ENCODE measurements around the gene CALML5. TPM values are rescaled to one million over a fixed set of nuclear protein-coding genes. Genes with fewer than 3 reads are reported as not detected.

The CALML5 gene
- total and polyA plus RNA-seq, 2 experiments from 2014 or later, result not detected

DNA sequence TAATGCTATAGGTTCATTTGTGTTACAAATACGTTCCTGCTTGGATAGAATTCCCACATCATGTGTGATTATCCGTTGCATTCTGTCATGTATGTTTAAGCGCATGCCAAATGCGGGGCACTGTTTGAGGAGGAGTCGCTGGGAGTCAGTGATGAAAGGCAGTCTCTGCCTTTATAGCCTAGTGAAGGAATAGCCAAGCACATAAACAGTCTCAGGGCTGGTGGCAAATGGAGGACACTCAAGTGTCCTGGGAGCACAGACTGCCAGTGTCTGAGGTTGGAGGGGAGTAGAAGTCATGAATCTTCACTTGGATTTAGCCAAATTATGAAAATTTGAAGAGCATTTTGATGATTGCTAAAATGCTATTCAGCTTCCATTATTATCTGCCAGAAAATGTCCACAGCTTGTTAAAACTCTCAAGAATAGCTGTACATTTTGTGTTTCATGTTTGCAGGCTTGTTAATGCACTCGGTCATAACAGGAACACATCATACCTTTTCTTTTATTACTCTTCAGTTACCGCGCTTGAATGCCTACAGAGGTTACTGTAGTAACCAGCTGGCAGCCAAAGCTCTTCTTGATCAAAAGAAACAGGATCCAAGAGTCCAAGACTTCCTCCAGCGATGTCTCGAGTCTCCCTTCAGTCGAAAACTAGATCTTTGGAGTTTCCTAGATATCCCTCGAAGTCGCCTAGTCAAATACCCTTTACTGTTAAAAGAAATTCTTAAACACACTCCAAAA is 45.5 kb downstream of the CALML5 start:
- no peaks in the 10 kb centered on the region for H4K20me1 ChIP-seq (ENCODE audit: insufficient read depth)

DNA sequence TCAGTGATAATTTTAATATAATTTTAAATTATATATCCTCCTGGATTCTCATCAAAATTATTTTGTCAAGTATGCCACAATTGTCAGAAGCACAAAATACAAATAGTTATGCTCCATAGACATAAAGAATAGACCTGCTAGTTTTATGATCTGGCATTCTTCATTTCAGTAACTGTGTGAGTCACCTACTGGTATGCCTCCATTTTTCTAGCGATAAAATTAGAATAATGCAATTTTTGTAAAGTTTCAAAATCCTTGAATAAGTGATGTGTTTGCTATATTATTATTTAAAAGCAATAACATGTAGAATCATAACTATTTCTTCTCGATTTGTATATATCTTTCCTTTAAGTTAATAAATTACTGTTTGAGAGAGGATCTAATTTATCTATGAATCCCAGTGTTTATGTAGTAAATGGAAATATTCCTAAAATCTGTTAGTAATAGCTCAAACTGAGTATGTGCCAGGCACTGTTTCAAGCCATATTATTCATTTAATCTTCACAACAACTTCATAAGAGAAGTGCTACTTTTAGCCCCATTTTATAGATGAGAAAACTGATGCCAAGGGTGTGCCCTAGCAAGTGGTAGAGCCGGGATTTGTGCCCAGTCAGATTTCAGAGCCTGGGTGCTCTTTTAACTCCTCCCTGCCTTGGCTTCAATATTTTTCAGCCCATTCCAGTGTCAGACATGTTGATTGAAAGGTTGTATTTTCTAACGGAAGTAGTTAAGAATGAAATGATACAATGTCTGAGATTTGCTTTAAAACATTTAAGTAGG is 48.6 kb downstream of the CALML5 start:
- Histone ChIP-seq H3K36me3 (ENCODE audit: low read depth) (peaks cover 43% of the 10 kb centered on the region), H3K27me3 (replicated peaks; ENCODE audit: insufficient read depth) (no peaks in the 10 kb centered on the region), H3K79me2 (ENCODE audit: insufficient read depth) (peaks cover 98% of the 10 kb centered on the region), H3K27ac (peak overlapping the region; percentile 74), H3K9ac (peak overlapping the region; percentile 90; the same call in 1 of the 2 replicates), H3K4me2 (ENCODE audit: unreplicated experiment) (peak overlapping the region; percentile 96), H3K4me1 (ENCODE audit: insufficient read depth) (peaks cover 25% of the 10 kb centered on the region), H3K4me3 (peak overlapping the region; percentile 79; the same call in 1 of the 2 replicates), H3F3A (ENCODE audit: insufficient read depth) (peaks cover 77% of the 10 kb centered on the region), H2AFZ (no peak overlapping the region), H4K20me1 (ENCODE audit: insufficient read depth) (no peaks in the 10 kb centered on the region), H3K9me3 (ENCODE audit: low read depth) (no peaks in the 10 kb centered on the region), H3K9me2 (ENCODE audit: insufficient read depth) (no peaks in the 10 kb centered on the region)
- TF ChIP-seq EZH2phosphoT487 (IDR thresholded peaks at IDR 0.05; ENCODE audit: insufficient read depth, low read depth) (no peak), EZH2 (IDR thresholded peaks at IDR 0.05; ENCODE audit: insufficient read depth, poor library complexity, severe bottlenecking) (no peak)
- in situ Hi-C loops (cut with MboI), result no loop called here
- WGBS, 2 experiments (ENCODE audit: low coverage in 1 of 2, low lambda C conversion rate in 2 of 2, missing lambda C conversion rate in 2 of 2), result 54 to 55% methylated on average over 4 of the region's 4 CpGs
- peak; percentile 57 for DNase-seq

More for the DNA sequence above, 45.5 kb downstream of the CALML5 start:
- peaks cover 86% of the 10 kb centered on the region for H3K79me2 ChIP-seq (ENCODE audit: insufficient read depth)
- in situ Hi-C loops (cut with MboI), result no loop called here
- no peak overlapping the region for H3K4me3 ChIP-seq
- H3K4me2 ChIP-seq (ENCODE audit: unreplicated experiment), result no peak overlapping the region
- no peaks in the 10 kb centered on the region for H3K9me2 ChIP-seq (ENCODE audit: insufficient read depth)
- WGBS, 2 experiments (ENCODE audit: low coverage in 1 of 2, low lambda C conversion rate in 2 of 2, missing lambda C conversion rate in 2 of 2), result 84 to 87% methylated on average over 13 of the region's 13 CpGs
- TF ChIP-seq EZH2phosphoT487 (IDR thresholded peaks at IDR 0.05; ENCODE audit: insufficient read depth, low read depth) (no peak), EZH2 (IDR thresholded peaks at IDR 0.05; ENCODE audit: insufficient read depth, poor library complexity, severe bottlenecking) (no peak)
- no peaks in the 10 kb centered on the region for H3K27me3 ChIP-seq (replicated peaks; ENCODE audit: insufficient read depth)
- no peak overlapping the region for H2AFZ ChIP-seq
- peaks cover 16% of the 10 kb centered on the region; the same call in 1 of the 2 replicates for H3K4me1 ChIP-seq (ENCODE audit: insufficient read depth)
- peaks cover 74% of the 10 kb centered on the region for H3K36me3 ChIP-seq (ENCODE audit: low read depth)
- H3F3A ChIP-seq (ENCODE audit: insufficient read depth), result peaks cover 80% of the 10 kb centered on the region
- no peak for DNase-seq
- no peak overlapping the region for H3K9ac ChIP-seq
- H3K9me3 ChIP-seq (ENCODE audit: low read depth), result no peaks in the 10 kb centered on the region
- no peak overlapping the region for H3K27ac ChIP-seq

DNA sequence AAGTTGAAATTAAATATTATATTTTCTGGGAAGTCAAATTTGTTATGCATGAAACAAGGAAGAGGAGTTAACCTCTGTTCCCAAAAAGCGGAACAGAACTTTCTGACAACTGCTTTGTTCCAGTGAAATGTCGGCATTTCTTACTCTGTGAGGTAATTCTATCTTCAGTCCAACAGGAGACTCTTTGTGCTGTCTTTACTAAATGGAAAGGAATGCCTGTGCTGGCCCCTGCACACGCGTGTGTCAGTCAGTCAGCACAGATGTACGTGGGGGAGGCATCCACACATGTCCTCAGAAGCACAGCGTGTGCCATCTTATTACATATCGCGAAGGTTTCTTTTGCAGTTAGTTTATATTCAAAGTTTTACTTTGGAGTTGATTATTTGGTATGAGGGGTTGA is 49.5 kb downstream of the CALML5 start:
- Histone ChIP-seq H3K9me3 (ENCODE audit: low read depth) (no peaks in the 10 kb centered on the region), H3K4me1 (ENCODE audit: insufficient read depth) (peaks cover 26% of the 10 kb centered on the region), H3K27me3 (replicated peaks; ENCODE audit: insufficient read depth) (no peaks in the 10 kb centered on the region), H3K9me2 (ENCODE audit: insufficient read depth) (no peaks in the 10 kb centered on the region), H3K4me3 (peak overlapping the region; percentile 79), H3F3A (ENCODE audit: insufficient read depth) (peaks cover 67% of the 10 kb centered on the region), H3K4me2 (ENCODE audit: unreplicated experiment) (peak overlapping the region; percentile 96), H3K36me3 (ENCODE audit: low read depth) (peaks cover 33% of the 10 kb centered on the region), H3K79me2 (ENCODE audit: insufficient read depth) (peaks cover 100% of the 10 kb centered on the region), H3K9ac (peak overlapping the region; percentile 90), H2AFZ (peak overlapping the region; percentile 4; the same call in 1 of the 2 replicates), H3K27ac (peak overlapping the region; percentile 74), H4K20me1 (ENCODE audit: insufficient read depth) (no peaks in the 10 kb centered on the region)
- peak; percentile 93 for DNase-seq
- WGBS, 2 experiments (ENCODE audit: low coverage in 1 of 2, low lambda C conversion rate in 2 of 2, missing lambda C conversion rate in 2 of 2), result 2% methylated on average over 8 of the region's 8 CpGs
- in situ Hi-C loops (cut with MboI), result no loop called here
- no peak for TF ChIP-seq EZH2phosphoT487 (IDR thresholded peaks at IDR 0.05; ENCODE audit: insufficient read depth, low read depth)
- no peak for TF ChIP-seq EZH2 (IDR thresholded peaks at IDR 0.05; ENCODE audit: insufficient read depth, poor library complexity, severe bottlenecking)

GRCh38 chr10:5449227-5449626 is 50.1 kb downstream of the CALML5 start:
- Histone ChIP-seq H2AFZ (0 out of 2 replicates have a peak overlapping the region, but pooled peaks have one; percentile 4), H3K9ac (peak overlapping the region; percentile 90), H3K4me1 (ENCODE audit: insufficient read depth) (peaks cover 26% of the 10 kb centered on the region), H3K9me2 (ENCODE audit: insufficient read depth) (no peaks in the 10 kb centered on the region), H3K79me2 (ENCODE audit: insufficient read depth) (peaks cover 100% of the 10 kb centered on the region), H4K20me1 (ENCODE audit: insufficient read depth) (no peaks in the 10 kb centered on the region), H3F3A (ENCODE audit: insufficient read depth) (peaks cover 62% of the 10 kb centered on the region), H3K4me2 (ENCODE audit: unreplicated experiment) (peak overlapping the region; percentile 96), H3K9me3 (ENCODE audit: low read depth) (no peaks in the 10 kb centered on the region), H3K27me3 (replicated peaks; ENCODE audit: insufficient read depth) (no peaks in the 10 kb centered on the region), H3K27ac (peak overlapping the region; percentile 74), H3K4me3 (peak overlapping the region; percentile 79), H3K36me3 (ENCODE audit: low read depth) (peaks cover 27% of the 10 kb centered on the region)
- in situ Hi-C loops (cut with MboI), result no loop called here
- peak; percentile 28 for DNase-seq
- TF ChIP-seq EZH2 (IDR thresholded peaks at IDR 0.05; ENCODE audit: insufficient read depth, poor library complexity, severe bottlenecking) (no peak), EZH2phosphoT487 (IDR thresholded peaks at IDR 0.05; ENCODE audit: insufficient read depth, low read depth) (no peak)
- 3 to 4% methylated on average over 2 of the region's 2 CpGs for WGBS, 2 experiments (ENCODE audit: low coverage in 1 of 2, low lambda C conversion rate in 2 of 2, missing lambda C conversion rate in 2 of 2)

Other genes with a start within 250 kb of the CALML5 start
- gene UCN3, start 134.6 kb downstream of the CALML5 start, total RNA-seq (2014; rRNA removed; shearing (Covaris generic)), result not detected in 2 replicates
- not detected in 2 replicates for gene UCN3, start 134.6 kb downstream of the CALML5 start, polyA plus RNA-seq (2016; fragmentation: Nextera tagmentation; extraction: Ambion mirVana)
- gene TUBAL3, start 94.7 kb downstream of the CALML5 start, total RNA-seq (2014; rRNA removed; shearing (Covaris generic)), result not detected in 2 replicates
- not detected in 2 replicates for gene TUBAL3, start 94.7 kb downstream of the CALML5 start, polyA plus RNA-seq (2016; fragmentation: Nextera tagmentation; extraction: Ambion mirVana)
- 40.2 and 42.9 TPM in 2 replicates for gene NET1, start 87.0 kb downstream of the CALML5 start, total RNA-seq (2014; rRNA removed; shearing (Covaris generic))
- 36.5 and 36.7 TPM in 2 replicates for gene NET1, start 87.0 kb downstream of the CALML5 start, polyA plus RNA-seq (2016; fragmentation: Nextera tagmentation; extraction: Ambion mirVana)
- not detected in 2 replicates for gene CALML3, start 25.4 kb upstream of the CALML5 start, total RNA-seq (2014; rRNA removed; shearing (Covaris generic))
- not detected in 2 replicates for gene CALML3, start 25.4 kb upstream of the CALML5 start, polyA plus RNA-seq (2016; fragmentation: Nextera tagmentation; extraction: Ambion mirVana)
- 5.6 and 8.9 TPM in 2 replicates for gene ASB13, start 167.0 kb upstream of the CALML5 start, total RNA-seq (2014; rRNA removed; shearing (Covaris generic))
- gene ASB13, start 167.0 kb upstream of the CALML5 start, polyA plus RNA-seq (2016; fragmentation: Nextera tagmentation; extraction: Ambion mirVana), result 7.5 and 8.9 TPM in 2 replicates
- gene TASOR2, start 185.3 kb upstream of the CALML5 start, total RNA-seq (2014; rRNA removed; shearing (Covaris generic)), result 51.9 and 60.7 TPM in 2 replicates
- 16.8 and 19.9 TPM in 2 replicates for gene TASOR2, start 185.3 kb upstream of the CALML5 start, polyA plus RNA-seq (2016; fragmentation: Nextera tagmentation; extraction: Ambion mirVana)